ENCODE results near the gene LAMA2. TPM values are rescaled to one million over a fixed set of nuclear protein-coding genes. Genes with fewer than 3 reads are reported as not detected.
"Not testable (repeated sequence)": the region's sequence is repeated elsewhere in the genome, so short reads cannot be mapped to it uniquely, and the experiment has no call there.

LAMA2 gene
- total and polyA plus RNA-seq, 2 donors from 2014 or later: 2.2 to 20.8 TPM

- H3K9ac ChIP-seq (ENCODE audit: low read length in 3 of 3): no peak overlapping the region
- H3K36me3 ChIP-seq (ENCODE audit: control insufficient read depth in 2 of 3, insufficient read depth in 3 of 3, low read length in 3 of 3): no peaks in the 10 kb centered on the region
- H3K4me1 ChIP-seq (ENCODE audit: control insufficient read depth in 2 of 3, insufficient read depth in 2 of 3, low read depth in 1 of 3, low read length in 3 of 3): no peaks in the 10 kb centered on the region
- no peak overlapping the region for H3K4me3 ChIP-seq (ENCODE audit: low read length in 3 of 3)
- TF ChIP-seq, protein P1, sequence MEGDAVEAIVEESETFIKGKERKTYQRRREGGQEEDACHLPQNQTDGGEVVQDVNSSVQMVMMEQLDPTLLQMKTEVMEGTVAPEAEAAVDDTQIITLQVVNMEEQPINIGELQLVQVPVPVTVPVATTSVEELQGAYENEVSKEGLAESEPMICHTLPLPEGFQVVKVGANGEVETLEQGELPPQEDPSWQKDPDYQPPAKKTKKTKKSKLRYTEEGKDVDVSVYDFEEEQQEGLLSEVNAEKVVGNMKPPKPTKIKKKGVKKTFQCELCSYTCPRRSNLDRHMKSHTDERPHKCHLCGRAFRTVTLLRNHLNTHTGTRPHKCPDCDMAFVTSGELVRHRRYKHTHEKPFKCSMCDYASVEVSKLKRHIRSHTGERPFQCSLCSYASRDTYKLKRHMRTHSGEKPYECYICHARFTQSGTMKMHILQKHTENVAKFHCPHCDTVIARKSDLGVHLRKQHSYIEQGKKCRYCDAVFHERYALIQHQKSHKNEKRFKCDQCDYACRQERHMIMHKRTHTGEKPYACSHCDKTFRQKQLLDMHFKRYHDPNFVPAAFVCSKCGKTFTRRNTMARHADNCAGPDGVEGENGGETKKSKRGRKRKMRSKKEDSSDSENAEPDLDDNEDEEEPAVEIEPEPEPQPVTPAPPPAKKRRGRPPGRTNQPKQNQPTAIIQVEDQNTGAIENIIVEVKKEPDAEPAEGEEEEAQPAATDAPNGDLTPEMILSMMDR (IDR thresholded peaks at IDR 0.05; ENCODE audit: borderline replicate concordance, extremely low read depth, insufficient read depth): no peak
- intact Hi-C loops (cut with DNase I): no loop called here
- H3K27me3 ChIP-seq (ENCODE audit: control insufficient read depth, insufficient read depth, low read length): no peaks in the 10 kb centered on the region
- DNase-seq (no peak), FAIRE-seq (no peak)
- H3K9me3 ChIP-seq (ENCODE audit: control insufficient read depth in 2 of 3, insufficient read depth in 1 of 3, low read length in 3 of 3): no peaks in the 10 kb centered on the region
- no peak overlapping the region for H3K27ac ChIP-seq (ENCODE audit: low read depth in 2 of 2, low read length in 2 of 2)
These were observed 280.6 kb downstream of the LAMA2 start for GRCh38 chr6:129163551-129163950.

- no peaks in the 10 kb centered on the region for H3K27me3 ChIP-seq (ENCODE audit: control insufficient read depth, insufficient read depth, low read length)
- no peak overlapping the region for H3K4me3 ChIP-seq (ENCODE audit: low read length in 3 of 3)
- no peak overlapping the region for H3K9ac ChIP-seq (ENCODE audit: low read length in 3 of 3)
- H3K36me3 ChIP-seq (ENCODE audit: control insufficient read depth in 2 of 3, insufficient read depth in 3 of 3, low read length in 3 of 3): no peaks in the 10 kb centered on the region
- FAIRE-seq (no peak), DNase-seq (no peak)
- H3K9me3 ChIP-seq (ENCODE audit: control insufficient read depth in 2 of 3, insufficient read depth in 1 of 3, low read length in 3 of 3): no peaks in the 10 kb centered on the region
- TF ChIP-seq, protein P1 (IDR thresholded peaks at IDR 0.05; ENCODE audit: borderline replicate concordance, extremely low read depth, insufficient read depth): no peak
- H3K4me1 ChIP-seq (ENCODE audit: control insufficient read depth in 2 of 3, insufficient read depth in 2 of 3, low read depth in 1 of 3, low read length in 3 of 3): no peaks in the 10 kb centered on the region
- intact Hi-C loops (cut with DNase I): no loop called here
- H3K27ac ChIP-seq (ENCODE audit: low read depth in 2 of 2, low read length in 2 of 2): no peak overlapping the region
These were observed 281.1 kb downstream of the LAMA2 start for GRCh38 chr6:129164032-129164431.

DNA sequence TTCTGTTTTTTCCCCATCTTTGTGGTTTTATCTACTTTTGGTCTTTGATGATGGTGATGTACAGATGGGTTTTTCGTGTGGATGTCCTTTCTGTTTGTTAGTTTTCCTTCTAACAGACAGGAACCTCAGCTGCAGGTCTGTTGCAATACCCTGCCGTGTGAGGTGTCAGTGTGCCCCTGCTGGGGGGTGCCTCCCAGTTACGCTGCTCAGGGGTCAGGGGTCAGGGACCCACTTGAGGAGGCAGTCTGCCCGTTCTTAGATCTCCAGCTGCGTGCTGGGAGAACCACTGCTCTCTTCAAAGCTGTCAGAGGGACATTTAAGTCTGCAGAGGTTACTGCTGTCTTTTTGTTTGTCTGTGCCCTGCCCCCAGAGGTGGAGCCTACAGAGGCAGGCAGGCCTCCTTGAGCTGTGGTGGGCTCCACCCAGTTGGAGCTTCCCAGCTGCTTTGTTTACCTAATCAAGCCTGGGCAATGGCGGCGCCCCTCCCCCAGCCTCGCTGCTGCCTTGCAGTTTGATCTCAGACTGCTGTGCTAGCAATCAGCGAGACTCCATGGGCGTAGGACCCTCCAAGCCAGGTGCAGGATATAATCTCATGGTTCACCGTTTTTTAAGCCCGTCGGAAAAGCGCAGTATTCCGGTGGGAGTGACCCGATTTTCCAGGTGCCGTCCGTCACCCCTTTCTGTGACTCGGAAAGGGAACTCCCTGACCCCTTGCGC, 289.5 kb downstream of the LAMA2 start:
- peak in 1 of 5 donors; percentile 14 for DNase-seq
- H3K4me1 ChIP-seq (ENCODE audit: control insufficient read depth in 2 of 3, insufficient read depth in 2 of 3, low read depth in 1 of 3, low read length in 3 of 3); H3K9me3 ChIP-seq (ENCODE audit: control insufficient read depth in 2 of 3, insufficient read depth in 1 of 3, low read length in 3 of 3); H3K9ac ChIP-seq (ENCODE audit: low read length in 3 of 3); H3K36me3 ChIP-seq (ENCODE audit: control insufficient read depth in 2 of 3, insufficient read depth in 3 of 3, low read length in 3 of 3); FAIRE-seq; H3K4me3 ChIP-seq (ENCODE audit: low read length in 3 of 3); H3K27me3 ChIP-seq (ENCODE audit: control insufficient read depth, insufficient read depth, low read length); H3K27ac ChIP-seq (ENCODE audit: low read depth in 2 of 2, low read length in 2 of 2); intact Hi-C loops (cut with DNase I): not testable (repeated sequence)

- Histone ChIP-seq H3K27ac (ENCODE audit: low read depth in 2 of 2, low read length in 2 of 2) (no peak overlapping the region), H3K9me3 (ENCODE audit: control insufficient read depth in 2 of 3, insufficient read depth in 1 of 3, low read length in 3 of 3) (no peaks in the 10 kb centered on the region), H3K4me1 (ENCODE audit: control insufficient read depth in 2 of 3, insufficient read depth in 2 of 3, low read depth in 1 of 3, low read length in 3 of 3) (no peaks in the 10 kb centered on the region), H3K9ac (ENCODE audit: low read length in 3 of 3) (no peak overlapping the region), H3K27me3 (ENCODE audit: control insufficient read depth, insufficient read depth, low read length) (no peaks in the 10 kb centered on the region), H3K4me3 (ENCODE audit: low read length in 3 of 3) (no peak overlapping the region), H3K36me3 (ENCODE audit: control insufficient read depth in 2 of 3, insufficient read depth in 3 of 3, low read length in 3 of 3) (no peaks in the 10 kb centered on the region)
- TF ChIP-seq, protein P1 (IDR thresholded peaks at IDR 0.05; ENCODE audit: borderline replicate concordance, extremely low read depth, insufficient read depth): no peak
- DNase-seq (no peak), FAIRE-seq (no peak)
- intact Hi-C loops (cut with DNase I): no loop called here
These were observed 292.1 kb downstream of the LAMA2 start for GRCh38 chr6:129175066-129175465.

Data from kidney (tissue), 14 donors.